Skin of body (tissue), 2 donors: ENCODE results near the gene COIL. TPM values are rescaled to one million over a fixed set of nuclear protein-coding genes. Genes with fewer than 3 reads are reported as not detected.

Experiments
- DNase-seq: peaks from one replicate; lab custom pipeline; 2025; lab: John Stamatoyannopoulos, UW
- total RNA-seq: library from RNA; depleted of rRNA; stranded (reverse); fragments of >200 nt; gene quantifications from one replicate; pipeline ENCODE4 v1.2.3, GENCODE V29; 2014

Gene COIL
- total RNA-seq, 1 donor from 2014 or later, result 17.1 TPM

- no peak for DNase-seq
These were observed 50.2 kb downstream of the COIL start for GRCh38 chr17:56910509-56911235.

- no peak for DNase-seq
These were observed 50.9 kb downstream of the COIL start for GRCh38 chr17:56909742-56910508.

- no peak for DNase-seq
These were observed 52.8 kb downstream of the COIL start for GRCh38 chr17:56908001-56908542.

- no peak for DNase-seq
These were observed 57.3 kb downstream of the COIL start for GRCh38 chr17:56903560-56903959.

GRCh38 chr17:56902348-56902747, 58.5 kb downstream of the COIL start:
- no peak for DNase-seq

GRCh38 chr17:56899403-56899802, 61.4 kb downstream of the COIL start:
- no peak for DNase-seq

- DNase-seq, result no peak
These were observed 62.0 kb downstream of the COIL start for GRCh38 chr17:56898874-56899273.

GRCh38 chr17:56897646-56898424, 63.0 kb downstream of the COIL start:
- DNase-seq, result no peak

GRCh38 chr17:56896968-56897359, 63.9 kb downstream of the COIL start:
- no peak for DNase-seq

- DNase-seq, result no peak
These were observed 64.5 kb downstream of the COIL start for GRCh38 chr17:56896217-56896967.

GRCh38 chr17:56894859-56895455, 65.9 kb downstream of the COIL start:
- DNase-seq, result no peak

- DNase-seq, result no peak
These were observed 67.3 kb downstream of the COIL start for GRCh38 chr17:56893503-56893902.

GRCh38 chr17:56892333-56892732, 68.5 kb downstream of the COIL start:
- no peak for DNase-seq

- no peak for DNase-seq
These were observed 69.1 kb downstream of the COIL start for GRCh38 chr17:56891751-56892150.

GRCh38 chr17:56890906-56891674, 69.8 kb downstream of the COIL start:
- DNase-seq, result no peak

GRCh38 chr17:56890390-56890789, 70.5 kb downstream of the COIL start:
- DNase-seq, result no peak
